GM21381 (cell line): ENCODE results near the gene STIM1.
"Not testable (repeated sequence)": the region's sequence is repeated elsewhere in the genome, so short reads cannot be mapped to it uniquely, and the experiment has no call there.

Experiments
- ATAC-seq: cut with Tn5 transposase; IDR thresholded peaks from one replicate; pipeline ENCODE4 v1.9.1; 2021; ENCODE audit warnings: mild to moderate bottlenecking, moderate library complexity; ENCODE audit not compliant: unreplicated experiment

The STIM1 gene

GRCh38 chr11:4016602-4017001, 161.1 kb downstream of the STIM1 start:
- not testable (repeated sequence) for ATAC-seq

- no peak for ATAC-seq
Observed at GRCh38 chr11:4017129-4017528, 161.7 kb downstream of the STIM1 start.

- ATAC-seq = no peak
Observed at GRCh38 chr11:4018641-4019040, 163.2 kb downstream of the STIM1 start.

- no peak for ATAC-seq
Observed at GRCh38 chr11:4019891-4020290, 164.4 kb downstream of the STIM1 start.

- ATAC-seq = no peak
Observed at GRCh38 chr11:4022669-4023068, 167.2 kb downstream of the STIM1 start.

GRCh38 chr11:4025248-4025966, 169.9 kb downstream of the STIM1 start:
- no peak for ATAC-seq

- no peak for ATAC-seq
Observed at GRCh38 chr11:4025967-4026324, 170.5 kb downstream of the STIM1 start.

- ATAC-seq = no peak
Observed at GRCh38 chr11:4026389-4026788, 170.9 kb downstream of the STIM1 start.

- no peak for ATAC-seq
Observed at GRCh38 chr11:4027746-4028145, 172.3 kb downstream of the STIM1 start.

- no peak for ATAC-seq
Observed at GRCh38 chr11:4030197-4030596, 174.7 kb downstream of the STIM1 start.

- ATAC-seq = no peak
Observed at GRCh38 chr11:4032097-4032496, 176.6 kb downstream of the STIM1 start.

- ATAC-seq = no peak
Observed at GRCh38 chr11:4035985-4036384, 180.5 kb downstream of the STIM1 start.

GRCh38 chr11:4039011-4039410, 183.5 kb downstream of the STIM1 start:
- no peak for ATAC-seq

GRCh38 chr11:4040461-4040860, 185.0 kb downstream of the STIM1 start:
- no peak for ATAC-seq

GRCh38 chr11:4041731-4042391, 186.4 kb downstream of the STIM1 start:
- ATAC-seq = no peak

- no peak for ATAC-seq
Observed at GRCh38 chr11:4044976-4045646, 189.6 kb downstream of the STIM1 start.

- ATAC-seq = no peak
Observed at GRCh38 chr11:4048340-4048739, 192.9 kb downstream of the STIM1 start.

- ATAC-seq = no peak
Observed at GRCh38 chr11:4049006-4049405, 193.5 kb downstream of the STIM1 start.

GRCh38 chr11:4050138-4050537, 194.7 kb downstream of the STIM1 start:
- ATAC-seq = no peak

GRCh38 chr11:4053200-4053599, 197.7 kb downstream of the STIM1 start:
- ATAC-seq = not testable (repeated sequence)

GRCh38 chr11:4054643-4055042, 199.2 kb downstream of the STIM1 start:
- ATAC-seq = no peak

GRCh38 chr11:4059424-4059823, 204.0 kb downstream of the STIM1 start:
- ATAC-seq = no peak
